ENCODE measurements around the gene KNTC1.

KNTC1 gene

GRCh38 chr12:122516544-122517361, 10.3 kb upstream of the KNTC1 start:
- Histone ChIP-seq H3K14ac (ENCODE audit: low read length) (no peak overlapping the region), H3K18ac (ENCODE audit: low read length) (no peak overlapping the region), H3K4me2 (ENCODE audit: insufficient read depth, low read length, poor library complexity, severe bottlenecking) (no peak overlapping the region), H4K91ac (ENCODE audit: low read depth, low read length, poor library complexity) (no peak overlapping the region), H2BK5ac (ENCODE audit: low read length) (no peak overlapping the region), H3K23ac (ENCODE audit: low read depth, low read length, poor library complexity) (no peak overlapping the region), H3K79me1 (ENCODE audit: low read depth, low read length) (peaks cover 5% of the 10 kb centered on the region), H2AK5ac (ENCODE audit: low read depth, low read length) (no peak overlapping the region), H2AFZ (ENCODE audit: low read length) (no peak overlapping the region), H3K9ac (ENCODE audit: low read depth, low read length, poor library complexity) (no peak overlapping the region), H3K27ac (replicated peaks; ENCODE audit: low read length) (no peak overlapping the region), H4K8ac (ENCODE audit: low read depth, low read length) (no peak overlapping the region), H3K4me3 (ENCODE audit: low read length in 2 of 2) (no peak overlapping the region), H2BK12ac (ENCODE audit: low read length) (no peak overlapping the region), H2BK120ac (ENCODE audit: low read depth, low read length) (no peak overlapping the region), H3K4me1 (ENCODE audit: control insufficient read depth in 2 of 2, insufficient read depth in 1 of 2, low read depth in 1 of 2, low read length in 2 of 2) (no peaks in the 10 kb centered on the region), H3K9me3 (replicated peaks in 1 of 2; ENCODE audit: control insufficient read depth in 2 of 2, insufficient read depth in 1 of 2, low read depth in 1 of 2, low read length in 2 of 2) (no peaks in the 10 kb centered on the region), H3K27me3 (ENCODE audit: control insufficient read depth in 3 of 3, insufficient read depth in 3 of 3, low read depth in 1 of 3, low read length in 3 of 3) (no peaks in the 10 kb centered on the region), H2BK15ac (ENCODE audit: low read length) (no peak overlapping the region), H3K36me3 (replicated peaks in 1 of 2; ENCODE audit: control insufficient read depth in 2 of 2, insufficient read depth in 2 of 2, low read length in 2 of 2) (peaks cover 42 to 99% of the 10 kb centered on the region in 2 donors), H3K4ac (ENCODE audit: low read length) (no peak overlapping the region)
- no CpG with 5 or more reads among the region's 13 CpGs for WGBS, 2 donors (ENCODE audit: extremely low coverage in 2 of 2, insufficient read length in 2 of 2, insufficient replicate concordance in 1 of 2)
- no peak for DNase-seq (ENCODE audit: low spot score)

- no peak overlapping the region for H2AFZ ChIP-seq (ENCODE audit: low read length)
- no peak overlapping the region for H3K27ac ChIP-seq (replicated peaks; ENCODE audit: low read length)
- H3K14ac ChIP-seq (ENCODE audit: low read length), result no peak overlapping the region
- peaks cover 5% of the 10 kb centered on the region for H3K79me1 ChIP-seq (ENCODE audit: low read depth, low read length)
- DNase-seq (ENCODE audit: low spot score), result no peak
- no peak overlapping the region for H4K91ac ChIP-seq (ENCODE audit: low read depth, low read length, poor library complexity)
- no CpG with 5 or more reads among the region's 5 CpGs for WGBS, 2 donors (ENCODE audit: extremely low coverage in 2 of 2, insufficient read length in 2 of 2, insufficient replicate concordance in 1 of 2)
- H3K4me1 ChIP-seq (ENCODE audit: control insufficient read depth in 2 of 2, insufficient read depth in 1 of 2, low read depth in 1 of 2, low read length in 2 of 2), result no peaks in the 10 kb centered on the region
- H2BK5ac ChIP-seq (ENCODE audit: low read length), result no peak overlapping the region
- H2AK5ac ChIP-seq (ENCODE audit: low read depth, low read length), result no peak overlapping the region
- no peak overlapping the region for H3K18ac ChIP-seq (ENCODE audit: low read length)
- no peak overlapping the region for H3K23ac ChIP-seq (ENCODE audit: low read depth, low read length, poor library complexity)
- H4K8ac ChIP-seq (ENCODE audit: low read depth, low read length), result no peak overlapping the region
- H3K4me3 ChIP-seq (ENCODE audit: low read length in 2 of 2), result no peak overlapping the region
- no peak overlapping the region for H3K4me2 ChIP-seq (ENCODE audit: insufficient read depth, low read length, poor library complexity, severe bottlenecking)
- no peak overlapping the region for H3K9ac ChIP-seq (ENCODE audit: low read depth, low read length, poor library complexity)
- H3K27me3 ChIP-seq (ENCODE audit: control insufficient read depth in 3 of 3, insufficient read depth in 3 of 3, low read depth in 1 of 3, low read length in 3 of 3), result no peaks in the 10 kb centered on the region
- no peak overlapping the region for H2BK120ac ChIP-seq (ENCODE audit: low read depth, low read length)
- H3K36me3 ChIP-seq (replicated peaks in 1 of 2; ENCODE audit: control insufficient read depth in 2 of 2, insufficient read depth in 2 of 2, low read length in 2 of 2), result peaks cover 37 to 99% of the 10 kb centered on the region in 2 donors
- no peaks in the 10 kb centered on the region for H3K9me3 ChIP-seq (replicated peaks in 1 of 2; ENCODE audit: control insufficient read depth in 2 of 2, insufficient read depth in 1 of 2, low read depth in 1 of 2, low read length in 2 of 2)
- H2BK12ac ChIP-seq (ENCODE audit: low read length), result no peak overlapping the region
- no peak overlapping the region for H3K4ac ChIP-seq (ENCODE audit: low read length)
- no peak overlapping the region for H2BK15ac ChIP-seq (ENCODE audit: low read length)
These were observed 9.2 kb upstream of the KNTC1 start for GRCh38 chr12:122517877-122518276.

GRCh38 chr12:122518908-122519307, 8.1 kb upstream of the KNTC1 start:
- H2BK15ac ChIP-seq (ENCODE audit: low read length), result no peak overlapping the region
- no peak overlapping the region for H2AK5ac ChIP-seq (ENCODE audit: low read depth, low read length)
- no CpG with 5 or more reads among the region's 1 CpG for WGBS, 2 donors (ENCODE audit: extremely low coverage in 2 of 2, insufficient read length in 2 of 2, insufficient replicate concordance in 1 of 2)
- H2BK120ac ChIP-seq (ENCODE audit: low read depth, low read length), result no peak overlapping the region
- H3K9ac ChIP-seq (ENCODE audit: low read depth, low read length, poor library complexity), result no peak overlapping the region
- no peak overlapping the region for H2BK12ac ChIP-seq (ENCODE audit: low read length)
- H3K18ac ChIP-seq (ENCODE audit: low read length), result no peak overlapping the region
- H3K23ac ChIP-seq (ENCODE audit: low read depth, low read length, poor library complexity), result no peak overlapping the region
- H4K91ac ChIP-seq (ENCODE audit: low read depth, low read length, poor library complexity), result no peak overlapping the region
- DNase-seq (ENCODE audit: low spot score), result no peak
- no peak overlapping the region for H2BK5ac ChIP-seq (ENCODE audit: low read length)
- H3K4me2 ChIP-seq (ENCODE audit: insufficient read depth, low read length, poor library complexity, severe bottlenecking), result no peak overlapping the region
- H3K9me3 ChIP-seq (replicated peaks in 1 of 2; ENCODE audit: control insufficient read depth in 2 of 2, insufficient read depth in 1 of 2, low read depth in 1 of 2, low read length in 2 of 2), result no peaks in the 10 kb centered on the region
- no peak overlapping the region for H3K4ac ChIP-seq (ENCODE audit: low read length)
- no peak overlapping the region for H2AFZ ChIP-seq (ENCODE audit: low read length)
- H3K4me3 ChIP-seq (ENCODE audit: low read length in 2 of 2), result no peak overlapping the region
- H3K79me1 ChIP-seq (ENCODE audit: low read depth, low read length), result peaks cover 5% of the 10 kb centered on the region
- H3K36me3 ChIP-seq (replicated peaks in 1 of 2; ENCODE audit: control insufficient read depth in 2 of 2, insufficient read depth in 2 of 2, low read length in 2 of 2), result peaks cover 33 to 99% of the 10 kb centered on the region in 2 donors
- no peak overlapping the region for H3K27ac ChIP-seq (replicated peaks; ENCODE audit: low read length)
- H3K27me3 ChIP-seq (ENCODE audit: control insufficient read depth in 3 of 3, insufficient read depth in 3 of 3, low read depth in 1 of 3, low read length in 3 of 3), result no peaks in the 10 kb centered on the region
- H3K14ac ChIP-seq (ENCODE audit: low read length), result no peak overlapping the region
- peaks cover 3 to 6% of the 10 kb centered on the region in 2 donors for H3K4me1 ChIP-seq (ENCODE audit: control insufficient read depth in 2 of 2, insufficient read depth in 1 of 2, low read depth in 1 of 2, low read length in 2 of 2)
- H4K8ac ChIP-seq (ENCODE audit: low read depth, low read length), result no peak overlapping the region

GRCh38 chr12:122519418-122519817, 7.6 kb upstream of the KNTC1 start:
- WGBS, 2 donors (ENCODE audit: extremely low coverage in 2 of 2, insufficient read length in 2 of 2, insufficient replicate concordance in 1 of 2), result no CpG with 5 or more reads among the region's 1 CpG
- Histone ChIP-seq H3K4me2 (ENCODE audit: insufficient read depth, low read length, poor library complexity, severe bottlenecking) (no peak overlapping the region), H4K91ac (ENCODE audit: low read depth, low read length, poor library complexity) (no peak overlapping the region), H3K9me3 (replicated peaks in 1 of 2; ENCODE audit: control insufficient read depth in 2 of 2, insufficient read depth in 1 of 2, low read depth in 1 of 2, low read length in 2 of 2) (no peaks in the 10 kb centered on the region), H2BK15ac (ENCODE audit: low read length) (no peak overlapping the region), H3K18ac (ENCODE audit: low read length) (no peak overlapping the region), H4K8ac (ENCODE audit: low read depth, low read length) (no peak overlapping the region), H3K4me1 (ENCODE audit: control insufficient read depth in 2 of 2, insufficient read depth in 1 of 2, low read depth in 1 of 2, low read length in 2 of 2) (peaks cover 3 to 11% of the 10 kb centered on the region in 2 donors), H2AK5ac (ENCODE audit: low read depth, low read length) (no peak overlapping the region), H3K27me3 (ENCODE audit: control insufficient read depth in 3 of 3, insufficient read depth in 3 of 3, low read depth in 1 of 3, low read length in 3 of 3) (no peaks in the 10 kb centered on the region), H3K4me3 (ENCODE audit: low read length in 2 of 2) (no peak overlapping the region), H3K27ac (replicated peaks; ENCODE audit: low read length) (no peak overlapping the region), H2BK120ac (ENCODE audit: low read depth, low read length) (no peak overlapping the region), H3K4ac (ENCODE audit: low read length) (no peak overlapping the region), H3K23ac (ENCODE audit: low read depth, low read length, poor library complexity) (no peak overlapping the region), H3K14ac (ENCODE audit: low read length) (no peak overlapping the region), H2BK12ac (ENCODE audit: low read length) (no peak overlapping the region), H3K36me3 (replicated peaks in 1 of 2; ENCODE audit: control insufficient read depth in 2 of 2, insufficient read depth in 2 of 2, low read length in 2 of 2) (peaks cover 33 to 99% of the 10 kb centered on the region in 2 donors), H2AFZ (ENCODE audit: low read length) (no peak overlapping the region), H2BK5ac (ENCODE audit: low read length) (no peak overlapping the region), H3K9ac (ENCODE audit: low read depth, low read length, poor library complexity) (no peak overlapping the region), H3K79me1 (ENCODE audit: low read depth, low read length) (peaks cover 5% of the 10 kb centered on the region)
- DNase-seq (ENCODE audit: low spot score), result no peak

Measured in neuronal stem cell (in vitro differentiated cells).